ENCODE results near the gene HTR6. TPM values are rescaled to one million over a fixed set of nuclear protein-coding genes. Genes with fewer than 3 reads are reported as not detected.
"Not testable (repeated sequence)": the region's sequence is repeated elsewhere in the genome, so short reads cannot be mapped to it uniquely, and the experiment has no call there.

Gene HTR6
- total and polyA plus RNA-seq, 2 donors (not counting 1 experiment from before 2014, with no cell fraction given) = under 0.01 to 0.02 TPM

GRCh38 chr1:19637606-19638005 lies 27.1 kb upstream of the HTR6 start:
- H3K27ac ChIP-seq (ENCODE audit: insufficient read depth, low read length) = no peak overlapping the region
- no peaks in the 10 kb centered on the region for H3K36me3 ChIP-seq (ENCODE audit: control insufficient read depth, insufficient read depth, low read length)
- H3K9ac ChIP-seq (ENCODE audit: insufficient read depth, low read length) = no peak overlapping the region
- TF ChIP-seq CTCF (conservative IDR thresholded peaks at IDR 0.05 in 1 of 2, IDR thresholded peaks at IDR 0.05 in 1 of 2; ENCODE audit: low read depth in 1 of 2, low read length in 2 of 2) (no peak), EZH2 (IDR thresholded peaks at IDR 0.05; ENCODE audit: low read length, missing control alignments) (no peak)
- no peak overlapping the region for H3K4me3 ChIP-seq (replicated peaks in 1 of 4; ENCODE audit: control extremely low read depth in 1 of 4, insufficient read depth in 1 of 4, low read depth in 3 of 4, low read length in 4 of 4)
- no peak overlapping the region for H2AFZ ChIP-seq (ENCODE audit: low read length)
- DNase-seq (ENCODE audit: low read depth in 2 of 2) = no peak
- no peaks in the 10 kb centered on the region for H3K27me3 ChIP-seq (ENCODE audit: control insufficient read depth, insufficient read depth, low read length)
- no peaks in the 10 kb centered on the region for H3K4me1 ChIP-seq (ENCODE audit: control insufficient read depth, extremely low read depth, insufficient read depth, low read length)
- H3K4me2 ChIP-seq (ENCODE audit: extremely low read depth, insufficient read depth, low read length) = no peak overlapping the region
- no peaks in the 10 kb centered on the region for H3K9me3 ChIP-seq (ENCODE audit: control insufficient read depth, insufficient read depth, low read depth, low read length)
- no peaks in the 10 kb centered on the region for H4K20me1 ChIP-seq (ENCODE audit: control insufficient read depth, extremely low read depth, insufficient read depth, low read length)
- no peaks in the 10 kb centered on the region for H3K79me2 ChIP-seq (ENCODE audit: control insufficient read depth, insufficient read depth, low read length)

- H3K27me3 ChIP-seq (ENCODE audit: control insufficient read depth, insufficient read depth, low read length); H3K79me2 ChIP-seq (ENCODE audit: control insufficient read depth, insufficient read depth, low read length); H3K4me1 ChIP-seq (ENCODE audit: control insufficient read depth, extremely low read depth, insufficient read depth, low read length); H2AFZ ChIP-seq (ENCODE audit: low read length); H3K4me2 ChIP-seq (ENCODE audit: extremely low read depth, insufficient read depth, low read length); H3K9me3 ChIP-seq (ENCODE audit: control insufficient read depth, insufficient read depth, low read depth, low read length); H3K36me3 ChIP-seq (ENCODE audit: control insufficient read depth, insufficient read depth, low read length); H3K27ac ChIP-seq (ENCODE audit: insufficient read depth, low read length); H4K20me1 ChIP-seq (ENCODE audit: control insufficient read depth, extremely low read depth, insufficient read depth, low read length); H3K4me3 ChIP-seq (replicated peaks in 1 of 4; ENCODE audit: control extremely low read depth in 1 of 4, insufficient read depth in 1 of 4, low read depth in 3 of 4, low read length in 4 of 4); DNase-seq (ENCODE audit: low read depth in 2 of 2); H3K9ac ChIP-seq (ENCODE audit: insufficient read depth, low read length): not testable (repeated sequence)
Measured at GRCh38 chr1:19639228-19639627, 25.4 kb upstream of the HTR6 start.

GRCh38 chr1:19639999-19640362 lies 24.7 kb upstream of the HTR6 start:
- TF ChIP-seq EZH2 (IDR thresholded peaks at IDR 0.05; ENCODE audit: low read length, missing control alignments) (no peak), CTCF (conservative IDR thresholded peaks at IDR 0.05 in 1 of 2, IDR thresholded peaks at IDR 0.05 in 1 of 2; ENCODE audit: low read depth in 1 of 2, low read length in 2 of 2) (no peak)
- Histone ChIP-seq H3K4me1 (ENCODE audit: control insufficient read depth, extremely low read depth, insufficient read depth, low read length) (peaks cover 2% of the 10 kb centered on the region), H3K9ac (ENCODE audit: insufficient read depth, low read length) (no peak overlapping the region), H3K27me3 (ENCODE audit: control insufficient read depth, insufficient read depth, low read length) (no peaks in the 10 kb centered on the region), H3K27ac (ENCODE audit: insufficient read depth, low read length) (no peak overlapping the region), H3K36me3 (ENCODE audit: control insufficient read depth, insufficient read depth, low read length) (no peaks in the 10 kb centered on the region), H2AFZ (ENCODE audit: low read length) (no peak overlapping the region), H3K9me3 (ENCODE audit: control insufficient read depth, insufficient read depth, low read depth, low read length) (no peaks in the 10 kb centered on the region), H4K20me1 (ENCODE audit: control insufficient read depth, extremely low read depth, insufficient read depth, low read length) (no peaks in the 10 kb centered on the region), H3K79me2 (ENCODE audit: control insufficient read depth, insufficient read depth, low read length) (peaks cover 5% of the 10 kb centered on the region), H3K4me2 (ENCODE audit: extremely low read depth, insufficient read depth, low read length) (no peak overlapping the region), H3K4me3 (replicated peaks in 1 of 4; ENCODE audit: control extremely low read depth in 1 of 4, insufficient read depth in 1 of 4, low read depth in 3 of 4, low read length in 4 of 4) (no peak overlapping the region)
- peak in 1 of 2 donors; percentile 52 for DNase-seq (ENCODE audit: low read depth in 2 of 2)

All from fibroblast of lung (primary cell).